GM12801 (cell line): ENCODE measurements around the gene C14orf132.

Experiments
- TF ChIP-seq, protein P1 (sequence below): IDR thresholded peaks from one replicate; pipeline ENCODE4 v1.5.1; 2011; ENCODE audit warnings: control low read depth; ENCODE audit not compliant: insufficient read length; ENCODE audit errors: extremely low read depth

Gene C14orf132

DNA sequence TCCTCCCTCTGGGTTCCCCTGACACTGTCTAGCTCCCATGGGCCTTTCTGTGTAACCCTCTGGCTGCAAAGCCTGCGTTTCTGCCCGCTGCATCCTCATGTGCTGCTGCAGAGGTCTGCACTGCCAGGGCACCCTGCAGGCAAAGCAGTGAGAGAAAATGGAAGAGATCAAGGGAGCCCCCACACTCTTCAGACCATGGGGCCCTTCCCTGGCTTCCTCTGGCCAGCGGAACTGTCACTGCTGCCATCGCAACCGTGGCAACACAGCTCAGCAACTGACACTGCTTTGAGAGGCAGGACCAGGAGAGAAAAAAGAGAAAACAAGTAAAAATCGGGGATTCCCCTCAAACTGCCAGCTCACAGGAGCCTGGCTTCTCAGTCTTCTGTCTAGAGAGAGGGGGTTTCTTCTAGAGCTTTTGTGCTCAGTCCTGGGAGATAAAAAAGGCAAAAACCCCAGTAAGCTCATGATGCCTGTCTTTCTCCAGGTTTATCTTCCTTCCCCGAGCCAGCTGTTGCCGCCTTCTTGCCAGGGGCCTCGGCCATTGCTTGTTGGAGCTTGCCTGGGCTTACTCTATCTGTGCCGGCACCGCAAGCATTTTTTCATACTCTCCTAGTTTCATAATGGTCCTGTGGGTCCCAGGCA lies 38.9 kb downstream of the C14orf132 start:
- TF ChIP-seq, protein P1, sequence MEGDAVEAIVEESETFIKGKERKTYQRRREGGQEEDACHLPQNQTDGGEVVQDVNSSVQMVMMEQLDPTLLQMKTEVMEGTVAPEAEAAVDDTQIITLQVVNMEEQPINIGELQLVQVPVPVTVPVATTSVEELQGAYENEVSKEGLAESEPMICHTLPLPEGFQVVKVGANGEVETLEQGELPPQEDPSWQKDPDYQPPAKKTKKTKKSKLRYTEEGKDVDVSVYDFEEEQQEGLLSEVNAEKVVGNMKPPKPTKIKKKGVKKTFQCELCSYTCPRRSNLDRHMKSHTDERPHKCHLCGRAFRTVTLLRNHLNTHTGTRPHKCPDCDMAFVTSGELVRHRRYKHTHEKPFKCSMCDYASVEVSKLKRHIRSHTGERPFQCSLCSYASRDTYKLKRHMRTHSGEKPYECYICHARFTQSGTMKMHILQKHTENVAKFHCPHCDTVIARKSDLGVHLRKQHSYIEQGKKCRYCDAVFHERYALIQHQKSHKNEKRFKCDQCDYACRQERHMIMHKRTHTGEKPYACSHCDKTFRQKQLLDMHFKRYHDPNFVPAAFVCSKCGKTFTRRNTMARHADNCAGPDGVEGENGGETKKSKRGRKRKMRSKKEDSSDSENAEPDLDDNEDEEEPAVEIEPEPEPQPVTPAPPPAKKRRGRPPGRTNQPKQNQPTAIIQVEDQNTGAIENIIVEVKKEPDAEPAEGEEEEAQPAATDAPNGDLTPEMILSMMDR: no peak

DNA sequence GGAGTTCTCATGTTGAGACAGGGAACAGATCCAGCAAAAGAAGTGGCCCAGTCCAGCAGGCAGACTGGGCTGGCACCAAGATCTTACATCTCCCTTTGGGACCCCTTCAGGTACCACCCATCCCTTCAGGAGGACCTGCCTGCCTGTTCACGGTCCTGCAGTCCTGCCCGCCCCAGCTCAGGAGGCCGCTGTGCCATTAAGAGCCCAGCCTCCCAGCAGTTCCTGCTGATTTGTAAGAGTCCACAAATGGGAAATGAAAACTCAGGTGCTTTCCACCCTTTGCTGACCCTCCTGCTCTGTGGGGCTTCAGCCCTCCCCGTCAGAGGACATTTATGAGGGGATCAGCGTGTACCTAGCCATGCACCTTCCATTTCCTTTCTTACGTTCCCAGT lies 39.5 kb downstream of the C14orf132 start:
- TF ChIP-seq, protein P1: no peak

- TF ChIP-seq, protein P1: no peak
Observed at GRCh38 chr14:96079066-96079465, 39.9 kb downstream of the C14orf132 start.

GRCh38 chr14:96080571-96080970 lies 41.4 kb downstream of the C14orf132 start:
- TF ChIP-seq, protein P1: no peak

DNA sequence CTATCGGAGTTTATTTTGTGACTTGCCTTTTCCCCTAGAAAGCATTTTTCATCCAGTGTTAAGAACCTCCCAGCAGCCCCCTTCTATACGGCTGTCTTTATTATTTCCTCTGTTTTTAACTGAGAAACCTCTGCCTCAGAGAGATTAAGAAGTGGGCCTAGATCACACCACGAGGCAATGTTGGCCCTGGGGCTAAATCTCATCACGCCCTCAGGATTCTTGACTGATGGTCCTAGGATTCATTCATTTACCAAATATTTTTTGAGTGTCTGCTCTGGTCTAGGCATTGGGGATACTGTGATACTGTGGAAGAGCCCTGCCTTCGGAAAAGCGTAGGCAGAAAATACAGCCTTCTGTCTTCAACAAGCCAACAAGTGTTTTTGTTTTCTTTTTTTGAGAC lies 42.1 kb downstream of the C14orf132 start:
- TF ChIP-seq, protein P1: no peak

DNA sequence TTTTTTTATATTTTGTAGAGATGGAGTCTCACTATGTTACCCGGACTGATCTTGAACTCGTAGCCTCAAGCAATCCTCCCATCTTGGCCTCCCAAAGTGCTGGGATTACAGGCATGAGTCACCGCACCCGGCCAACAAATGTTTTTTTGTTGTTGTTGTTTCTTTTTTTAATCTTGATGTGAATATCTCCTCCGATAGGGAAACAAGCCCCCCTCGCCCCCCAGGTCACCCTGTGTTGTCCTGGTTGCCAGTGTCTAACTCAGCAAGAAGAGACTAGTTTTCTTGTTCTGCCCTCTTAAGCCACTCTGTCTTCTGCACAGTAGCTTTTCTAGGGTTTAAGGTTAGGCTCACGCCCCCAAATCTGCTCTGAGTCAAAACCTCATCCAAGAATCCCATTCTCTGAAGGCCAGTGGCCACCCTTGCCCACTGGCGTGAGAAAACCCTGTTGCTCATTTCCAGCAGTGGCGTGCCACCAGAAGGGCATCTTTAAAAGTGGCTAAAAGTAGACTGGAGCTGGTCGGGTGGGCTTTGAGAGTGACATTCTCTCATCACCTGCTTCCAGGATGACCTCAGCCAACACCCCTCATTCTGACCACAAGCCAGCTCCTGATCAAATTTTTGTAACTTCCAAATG lies 42.7 kb downstream of the C14orf132 start:
- TF ChIP-seq, protein P1: no peak

GRCh38 chr14:96082420-96083300 lies 43.5 kb downstream of the C14orf132 start:
- TF ChIP-seq, protein P1: no peak
